Measurements from ENCODE around the gene AAR2. TPM values are rescaled to one million over a fixed set of nuclear protein-coding genes. Genes with fewer than 3 reads are reported as not detected.

The AAR2 gene
- total RNA-seq, 1 experiment from 2014 or later, result 26.1 TPM

- no peak for ATAC-seq
- no peak overlapping the region for H3K27ac ChIP-seq (ENCODE audit: low read length)
- in situ Hi-C loops (cut with HindIII; ENCODE audit: low pct_unique_long_range_greater_than_20kb, low sequenced_read_pairs), result no loop called here
- no TSS peak for BruUV-seq (replicated peaks)
- no peaks in the 10 kb centered on the region for H3K9me3 ChIP-seq (ENCODE audit: control insufficient read depth, insufficient read depth, low read depth, low read length)
- ChIA-PET CTCF (interaction anchor here (0.9 to 1.6 kb wide), 3 partner anchors 127 to 167 kb away, joined by 3 to 21 read pairs (median 14); no protein-coding TSS in a partner anchor), POLR2A (no interaction called here)
- intact Hi-C loops (cut with micrococcal nuclease; ENCODE audit: unreplicated experiment), result loop anchor here (1.0 kb wide), 1 partner anchor 167 kb away; no protein-coding TSS in a partner anchor
- no peak overlapping the region for H3K4me3 ChIP-seq (ENCODE audit: low read depth in 2 of 2, low read length in 2 of 2)
- H3K27me3 ChIP-seq (ENCODE audit: control insufficient read depth, insufficient read depth, low read length), result no peaks in the 10 kb centered on the region
- no peak for TF ChIP-seq TCF7L2 (IDR thresholded peaks at IDR 0.05; ENCODE audit: low read depth, low read length)
- no peak for TF ChIP-seq CTCF (IDR thresholded peaks at IDR 0.05)
- TF ChIP-seq SIN3A (IDR thresholded peaks at IDR 0.05; ENCODE audit: borderline replicate concordance, insufficient read depth, low read depth, low read length), result no peak
- TF ChIP-seq POLR2AphosphoS5 (IDR thresholded peaks at IDR 0.05; ENCODE audit: low read depth, low read length), result no peak
- H3K4me1 ChIP-seq (ENCODE audit: control insufficient read depth, insufficient read depth, low read length), result no peaks in the 10 kb centered on the region
- DNase-seq (ENCODE audit: low read depth, low spot score), result no peak
- no peaks in the 10 kb centered on the region for H3K36me3 ChIP-seq (ENCODE audit: control insufficient read depth, insufficient read depth, low read length)
Observed at GRCh38 chr20:36272547-36273220, 36.4 kb downstream of the AAR2 start.

DNA sequence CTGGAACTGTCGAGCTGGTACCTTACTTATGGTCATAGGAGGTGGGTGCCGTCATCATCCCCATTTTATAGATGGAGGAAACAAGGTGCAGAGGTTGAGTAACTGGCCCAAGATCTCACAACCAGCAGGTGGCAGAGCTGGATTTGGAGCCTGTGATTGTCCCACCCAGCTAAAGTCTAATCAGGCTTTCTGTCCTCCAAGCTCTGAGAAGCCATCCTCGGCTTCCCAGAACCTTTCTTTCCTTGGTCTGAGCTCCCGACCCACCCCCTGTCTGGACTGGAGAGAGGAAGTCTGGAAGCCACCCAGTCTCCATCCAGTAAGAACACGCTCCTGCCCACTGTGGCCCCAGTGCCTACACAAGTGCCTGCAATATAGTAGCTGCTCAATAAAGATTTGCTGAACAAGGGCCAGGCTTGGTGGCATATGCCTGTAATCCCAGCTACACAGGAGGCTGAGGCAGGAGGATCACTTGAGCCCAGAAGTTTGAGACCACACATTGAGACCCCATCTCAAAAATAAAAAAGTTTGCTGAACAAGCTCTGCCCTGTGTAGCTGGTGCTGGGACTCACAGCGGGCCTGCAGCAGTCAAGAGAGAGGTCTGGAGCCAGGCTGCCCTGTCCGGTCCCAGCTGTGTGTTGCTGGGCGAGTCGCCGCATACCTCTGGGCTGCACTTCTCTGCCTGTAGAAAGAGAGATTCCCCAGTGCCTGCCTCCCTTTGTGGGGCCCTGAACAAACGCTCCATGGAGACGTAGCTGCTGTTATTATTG is 37.3 kb downstream of the AAR2 start:
- Histone ChIP-seq H3K9me3 (ENCODE audit: control insufficient read depth, insufficient read depth, low read depth, low read length) (no peaks in the 10 kb centered on the region), H3K4me3 (ENCODE audit: low read depth in 2 of 2, low read length in 2 of 2) (no peak overlapping the region), H3K36me3 (ENCODE audit: control insufficient read depth, insufficient read depth, low read length) (no peaks in the 10 kb centered on the region), H3K27me3 (ENCODE audit: control insufficient read depth, insufficient read depth, low read length) (peaks cover 3% of the 10 kb centered on the region; the same call in 1 of the 2 replicates), H3K4me1 (ENCODE audit: control insufficient read depth, insufficient read depth, low read length) (no peaks in the 10 kb centered on the region), H3K27ac (ENCODE audit: low read length) (no peak overlapping the region)
- TF ChIP-seq CTCF (IDR thresholded peaks at IDR 0.05), result peak; percentile 77
- no peak for TF ChIP-seq POLR2AphosphoS5 (IDR thresholded peaks at IDR 0.05; ENCODE audit: low read depth, low read length)
- TF ChIP-seq, protein P1, sequence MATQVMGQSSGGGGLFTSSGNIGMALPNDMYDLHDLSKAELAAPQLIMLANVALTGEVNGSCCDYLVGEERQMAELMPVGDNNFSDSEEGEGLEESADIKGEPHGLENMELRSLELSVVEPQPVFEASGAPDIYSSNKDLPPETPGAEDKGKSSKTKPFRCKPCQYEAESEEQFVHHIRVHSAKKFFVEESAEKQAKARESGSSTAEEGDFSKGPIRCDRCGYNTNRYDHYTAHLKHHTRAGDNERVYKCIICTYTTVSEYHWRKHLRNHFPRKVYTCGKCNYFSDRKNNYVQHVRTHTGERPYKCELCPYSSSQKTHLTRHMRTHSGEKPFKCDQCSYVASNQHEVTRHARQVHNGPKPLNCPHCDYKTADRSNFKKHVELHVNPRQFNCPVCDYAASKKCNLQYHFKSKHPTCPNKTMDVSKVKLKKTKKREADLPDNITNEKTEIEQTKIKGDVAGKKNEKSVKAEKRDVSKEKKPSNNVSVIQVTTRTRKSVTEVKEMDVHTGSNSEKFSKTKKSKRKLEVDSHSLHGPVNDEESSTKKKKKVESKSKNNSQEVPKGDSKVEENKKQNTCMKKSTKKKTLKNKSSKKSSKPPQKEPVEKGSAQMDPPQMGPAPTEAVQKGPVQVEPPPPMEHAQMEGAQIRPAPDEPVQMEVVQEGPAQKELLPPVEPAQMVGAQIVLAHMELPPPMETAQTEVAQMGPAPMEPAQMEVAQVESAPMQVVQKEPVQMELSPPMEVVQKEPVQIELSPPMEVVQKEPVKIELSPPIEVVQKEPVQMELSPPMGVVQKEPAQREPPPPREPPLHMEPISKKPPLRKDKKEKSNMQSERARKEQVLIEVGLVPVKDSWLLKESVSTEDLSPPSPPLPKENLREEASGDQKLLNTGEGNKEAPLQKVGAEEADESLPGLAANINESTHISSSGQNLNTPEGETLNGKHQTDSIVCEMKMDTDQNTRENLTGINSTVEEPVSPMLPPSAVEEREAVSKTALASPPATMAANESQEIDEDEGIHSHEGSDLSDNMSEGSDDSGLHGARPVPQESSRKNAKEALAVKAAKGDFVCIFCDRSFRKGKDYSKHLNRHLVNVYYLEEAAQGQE (IDR thresholded peaks at IDR 0.05; ENCODE audit: insufficient read depth in 1 of 2, low read depth in 2 of 2, low read length in 1 of 2), result no peak
- no peak for TF ChIP-seq TCF7L2 (IDR thresholded peaks at IDR 0.05; ENCODE audit: low read depth, low read length)
- no peak for TF ChIP-seq SIN3A (IDR thresholded peaks at IDR 0.05; ENCODE audit: borderline replicate concordance, insufficient read depth, low read depth, low read length)
- intact Hi-C loops (cut with micrococcal nuclease; ENCODE audit: unreplicated experiment) (loop anchor here (1.0 kb wide), 1 partner anchor 166 kb away; no protein-coding TSS in a partner anchor), in situ Hi-C loops (cut with HindIII; ENCODE audit: low pct_unique_long_range_greater_than_20kb, low sequenced_read_pairs) (no loop called here)
- DNase-seq (ENCODE audit: low read depth, low spot score) (peak; percentile 12), ATAC-seq (peak; percentile 81)
- POLR2A ChIA-PET, result no interaction called here
- CTCF ChIA-PET, result interaction anchor here (0.6 to 1.6 kb wide), 4 partner anchors 126 to 166 kb away, joined by 3 to 21 read pairs (median 8); no protein-coding TSS in a partner anchor
- no TSS peak for BruUV-seq (replicated peaks)

Measured in Panc1 (cell line).